Measurements from ENCODE around the gene NBPF14.
"Not testable (repeated sequence)": the region's sequence is repeated elsewhere in the genome, so short reads cannot be mapped to it uniquely, and the experiment has no call there.

- TF ChIP-seq POLR2A (IDR thresholded peaks at IDR 0.05); POLR2AphosphoS5 (IDR thresholded peaks at IDR 0.05); CTCF (IDR thresholded peaks at IDR 0.05); EP300 (IDR thresholded peaks at IDR 0.05; ENCODE audit: low read depth): not testable (repeated sequence)
Observed at GRCh38 chr1:148483029-148483428, 112.8 kb downstream of the NBPF14 start, which contains the start of gene PPIAL4G.

Data from transverse colon (tissue), 4 donors.